GM10248 (cell line): ENCODE measurements around the gene SLCO4A1.
A peak's percentile ranks its signal among the peaks of the same experiment; 100 is the strongest.

Source experiments
- CTCF ChIA-PET: fragments of 300-600 bp; sonication (Branson Sonifier 250); formaldehyde crosslinking; extraction: SDS; loops from one replicate; lab custom pipeline; 2021; ENCODE audit warnings: antibody characterized with exemption; lab: Yijun Ruan, JAX
- POLR2A ChIA-PET: fragments of 350-650 bp; sonication (Branson Sonifier 250); formaldehyde crosslinking; extraction: SDS; loops from one replicate; lab custom pipeline; 2020; ENCODE audit warnings: antibody characterized with exemption; lab: Yijun Ruan, JAX
- DNase-seq: peaks from one replicate; pipeline ENCODE4 v3.0.0; 2012; ENCODE audit errors: extremely low spot score
- CTCF ChIP-seq: IDR thresholded peaks from 2 replicates; pipeline ENCODE4 v1.5.1; 2012; ENCODE audit warnings: mild to moderate bottlenecking, low read depth; ENCODE audit errors: extremely low read depth, missing control alignments, control extremely low read depth

The SLCO4A1 gene

GRCh38 chr20:62621251-62622110 is 20.8 kb upstream of the SLCO4A1 start:
- ChIA-PET POLR2A (interaction anchor here (0.6 kb wide), 1 partner anchor 660 kb away, joined by 3 read pairs; no protein-coding TSS in a partner anchor), CTCF (no interaction called here)
- no peak for DNase-seq
- TF ChIP-seq CTCF, result no peak

GRCh38 chr20:62622178-62622876 is 20.0 kb upstream of the SLCO4A1 start:
- POLR2A ChIA-PET, result no interaction called here
- TF ChIP-seq CTCF, result no peak
- DNase-seq, result no peak
- CTCF ChIA-PET, result interaction anchor here (2.3 kb wide), 1 partner anchor 20 kb away, joined by 7 read pairs; the partner anchor contains the start of gene SLCO4A1

- TF ChIP-seq CTCF, result no peak
- DNase-seq, result no peak
- POLR2A ChIA-PET, result interaction anchor here (0.9 kb wide), 1 partner anchor 28 kb away, joined by 3 read pairs; no protein-coding TSS in a partner anchor
- CTCF ChIA-PET, result interaction anchor here (0.6 to 2.3 kb wide), 8 partner anchors 9 to 241 kb away, joined by 3 to 7 read pairs (median 3); partner anchors contain the start of gene SLCO4A1
Measured at GRCh38 chr20:62622877-62623487, 19.3 kb upstream of the SLCO4A1 start.

- TF ChIP-seq CTCF, result no peak
- CTCF ChIA-PET, result interaction anchor here (0.6 to 2.3 kb wide), 8 partner anchors 8 to 241 kb away, joined by 3 to 7 read pairs (median 3); partner anchors contain the start of gene SLCO4A1
- DNase-seq, result peak; percentile 99
- POLR2A ChIA-PET, result interaction anchor here (0.9 kb wide), 1 partner anchor 28 kb away, joined by 3 read pairs; no protein-coding TSS in a partner anchor
Measured at GRCh38 chr20:62623488-62624324, 18.6 kb upstream of the SLCO4A1 start.

GRCh38 chr20:62624325-62624690 is 18.0 kb upstream of the SLCO4A1 start:
- ChIA-PET POLR2A (no interaction called here), CTCF (interaction anchor here (1.1 to 2.3 kb wide), 3 partner anchors 18 to 214 kb away, joined by 3 to 7 read pairs (median 6); partner anchors contain the start of gene SLCO4A1)
- TF ChIP-seq CTCF, result peak; percentile 66
- DNase-seq, result peak; percentile 75
